Measurements from ENCODE around the gene SH3GL1. TPM values are rescaled to one million over a fixed set of nuclear protein-coding genes. Genes with fewer than 3 reads are reported as not detected.

SH3GL1 gene
- total and polyA plus RNA-seq, 8 donors = 25.9 to 34.2 (median 27.6) TPM

- WGBS, 2 donors = 55 to 63% methylated on average over 31 of the region's 31 CpGs
- ATAC-seq = peak in 2 of 4 donors; percentile 7 to 19
- H3K27me3 ChIP-seq = no peaks in the 10 kb centered on the region
- no peak overlapping the region for H3K27ac ChIP-seq
- no peaks in the 10 kb centered on the region for H3K9me3 ChIP-seq
- TF ChIP-seq CTCF (IDR thresholded peaks at IDR 0.05) = no peak
- DNase-seq = peak in 2 of 6 donors; percentile 42 to 59
- H3K4me3 ChIP-seq = no peak overlapping the region
- no peak for FAIRE-seq
- peaks cover 34 to 58% (median 50%) of the 10 kb centered on the region in 3 donors for H3K4me1 ChIP-seq
- no peaks in the 10 kb centered on the region for H3K36me3 ChIP-seq
- intact Hi-C loops (cut with DNase I) = no loop called here
These were observed 28.8 kb downstream of the SH3GL1 start for GRCh38 chr19:4371247-4372164.

GRCh38 chr19:4370418-4371041 is 29.8 kb downstream of the SH3GL1 start:
- H3K4me3 ChIP-seq = no peak overlapping the region
- ATAC-seq = no peak
- H3K4me1 ChIP-seq = peaks cover 24 to 48% (median 40%) of the 10 kb centered on the region in 3 donors

GRCh38 chr19:4369888-4370260 is 30.5 kb downstream of the SH3GL1 start:
- no peaks in the 10 kb centered on the region for H3K27me3 ChIP-seq
- intact Hi-C loops (cut with DNase I) = no loop called here
- WGBS, 2 donors = 61 to 65% methylated on average over 20 to 21 of the region's 21 CpGs
- FAIRE-seq (no peak), DNase-seq (peak in 2 of 6 donors; percentile 10 to 78), ATAC-seq (peak in 3 of 4 donors; percentile 37 to 59 (median 58))
- H3K4me1 ChIP-seq = peaks cover 17 to 42% (median 34%) of the 10 kb centered on the region in 3 donors
- no peaks in the 10 kb centered on the region for H3K9me3 ChIP-seq
- H3K4me3 ChIP-seq = peak overlapping the region in 1 of 4 donors; percentile 28
- peak overlapping the region in 2 of 4 donors; percentile 42 to 62 for H3K27ac ChIP-seq
- no peak for TF ChIP-seq CTCF (IDR thresholded peaks at IDR 0.05)
- H3K36me3 ChIP-seq = peaks cover 0 to 5% (median 0%) of the 10 kb centered on the region in 3 donors

More at GRCh38 chr19:4370418-4371041, 29.8 kb downstream of the SH3GL1 start:
- intact Hi-C loops (cut with DNase I) = no loop called here
- peak in 1 of 6 donors; percentile 4 for DNase-seq
- H3K27me3 ChIP-seq = no peaks in the 10 kb centered on the region
- no peak overlapping the region for H3K27ac ChIP-seq
- no peaks in the 10 kb centered on the region for H3K36me3 ChIP-seq
- FAIRE-seq = no peak
- TF ChIP-seq CTCF (IDR thresholded peaks at IDR 0.05) = no peak
- H3K9me3 ChIP-seq = no peaks in the 10 kb centered on the region
- 77 to 78% methylated on average over 15 of the region's 15 CpGs for WGBS, 2 donors

- no peak for TF ChIP-seq CTCF (IDR thresholded peaks at IDR 0.05)
- H3K36me3 ChIP-seq = peaks cover 0 to 5% (median 0%) of the 10 kb centered on the region in 3 donors
- peak overlapping the region in 1 of 4 donors; percentile 28 for H3K4me3 ChIP-seq
- WGBS, 2 donors = 57 to 60% methylated on average over 23 to 25 of the region's 25 CpGs
- H3K4me1 ChIP-seq = peaks cover 12 to 36% (median 28%) of the 10 kb centered on the region in 3 donors
- H3K27ac ChIP-seq = peak overlapping the region in 3 of 4 donors; percentile 17 to 62 (median 42)
- H3K9me3 ChIP-seq = no peaks in the 10 kb centered on the region
- intact Hi-C loops (cut with DNase I) = no loop called here
- ATAC-seq (peak in 3 of 4 donors; percentile 55 to 64 (median 59)), DNase-seq (peak in 4 of 6 donors; percentile 37 to 80 (median 48)), FAIRE-seq (no peak)
- H3K27me3 ChIP-seq = no peaks in the 10 kb centered on the region
These were observed 31.0 kb downstream of the SH3GL1 start for GRCh38 chr19:4369109-4369887.

All from pancreas (tissue), 10 donors.